ENCODE data around the gene POLR1H. TPM values are rescaled to one million over a fixed set of nuclear protein-coding genes. Genes with fewer than 3 reads are reported as not detected.
A peak's percentile ranks its signal among the peaks of the same experiment; 100 is the strongest.

Gene POLR1H
- total RNA-seq, 4 donors from 2014 or later, result 12.3 to 36.2 (median 21.6) TPM; not detected in 1

DNA sequence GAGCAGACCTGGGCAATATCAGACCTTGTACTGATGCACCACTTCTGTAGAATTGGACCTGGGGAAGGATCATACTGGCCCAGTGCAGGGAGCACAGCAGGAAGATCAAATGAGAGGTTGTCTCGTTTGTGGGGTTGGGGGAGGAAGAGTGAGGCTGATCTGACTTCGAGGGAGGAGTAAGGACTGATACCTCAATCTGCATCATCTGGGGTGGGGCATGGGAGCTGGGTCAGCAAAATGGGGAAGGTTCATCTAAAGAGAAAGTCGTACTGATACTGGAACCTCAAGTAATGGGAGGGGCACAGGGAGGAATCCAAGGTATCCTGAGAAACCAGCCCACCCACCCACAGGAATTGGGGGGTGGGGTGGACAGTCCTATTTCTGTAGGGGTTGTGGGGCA is 10.8 kb downstream of the POLR1H start:
- peaks cover 19 to 47% (median 35%) of the 10 kb centered on the region in 4 donors for H3K4me1 ChIP-seq
- H3K36me3 ChIP-seq, result peaks cover 0 to 11% (median 0%) of the 10 kb centered on the region in 4 donors
- in situ Hi-C loops (cut with MboI; ENCODE audit: low pct_ligation_motif_present in 1 of 4, low pct_unique_long_range_greater_than_20kb in 1 of 4, low sequenced_read_pairs in 3 of 4), result no loop called here
- DNase-seq, result no peak
- H3K9me3 ChIP-seq, result no peaks in the 10 kb centered on the region
- no peak overlapping the region for H3K27ac ChIP-seq
- no peak overlapping the region for H3K4me3 ChIP-seq
- intact Hi-C loops (cut with DNase I; ENCODE audit: low total_unique reads), result no loop called here
- peaks cover 65% of the 10 kb centered on the region for H3K27me3 ChIP-seq
- whole genome bisulfite sequencing, 2 donors (ENCODE audit: low coverage in 1 of 2), result 49 to 55% methylated on average over 3 of the region's 3 CpGs
- TF ChIP-seq POLR2AphosphoS5 (IDR thresholded peaks at IDR 0.05) (no peak), EP300 (IDR thresholded peaks at IDR 0.05; ENCODE audit: low read depth) (no peak)

DNA sequence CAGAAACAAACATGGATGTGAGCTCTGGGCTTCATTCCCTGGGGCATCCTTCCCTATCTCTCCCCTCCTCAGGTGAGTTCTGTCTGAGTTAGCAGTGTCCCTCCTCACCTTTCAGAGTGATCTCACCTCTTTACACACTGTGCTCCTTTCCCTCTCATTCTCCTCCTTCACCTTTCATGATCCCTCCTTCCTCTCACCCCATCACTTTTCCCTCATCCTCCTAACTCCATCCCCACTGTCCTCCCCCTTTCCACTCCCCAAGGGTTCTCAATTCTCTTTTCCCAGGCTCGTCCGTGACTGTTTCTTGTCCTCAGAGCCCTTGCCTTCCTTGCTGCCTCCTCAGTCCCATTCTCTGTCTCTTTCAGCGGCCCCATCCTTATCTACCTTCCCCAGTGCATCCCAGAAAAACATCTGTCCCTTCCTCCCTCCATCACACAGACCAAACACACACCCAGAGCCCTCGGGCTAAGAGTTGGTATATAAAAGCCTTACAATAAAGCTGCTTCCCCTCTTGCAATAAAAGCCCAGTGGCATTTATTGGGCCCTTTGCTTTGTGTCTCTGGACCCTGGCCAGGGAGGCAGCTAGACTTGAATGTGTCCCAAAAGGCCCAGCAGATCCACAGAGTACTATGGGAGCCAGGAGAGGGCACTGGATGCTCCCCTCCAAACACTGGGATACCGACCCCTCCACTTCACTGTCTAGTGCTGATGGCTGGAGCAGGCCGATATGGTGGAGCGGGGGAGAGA is 12.6 kb downstream of the POLR1H start:
- Histone ChIP-seq H3K36me3 (peaks cover 0 to 9% (median 0%) of the 10 kb centered on the region in 4 donors), H3K9me3 (no peaks in the 10 kb centered on the region), H3K4me1 (peaks cover 12 to 35% (median 29%) of the 10 kb centered on the region in 4 donors), H3K27ac (no peak overlapping the region), H3K27me3 (peaks cover 79% of the 10 kb centered on the region), H3K4me3 (peak overlapping the region in 1 of 4 donors; percentile 33)
- DNase-seq, result no peak
- 34 to 42% methylated on average over 2 to 7 of the region's 7 CpGs for WGBS, 2 donors (ENCODE audit: low coverage in 1 of 2)
- in situ Hi-C loops (cut with MboI; ENCODE audit: low pct_ligation_motif_present in 1 of 4, low pct_unique_long_range_greater_than_20kb in 1 of 4, low sequenced_read_pairs in 3 of 4), result no loop called here
- intact Hi-C loops (cut with DNase I; ENCODE audit: low total_unique reads), result no loop called here
- TF ChIP-seq POLR2A (IDR thresholded peaks at IDR 0.05), result no peak

DNA sequence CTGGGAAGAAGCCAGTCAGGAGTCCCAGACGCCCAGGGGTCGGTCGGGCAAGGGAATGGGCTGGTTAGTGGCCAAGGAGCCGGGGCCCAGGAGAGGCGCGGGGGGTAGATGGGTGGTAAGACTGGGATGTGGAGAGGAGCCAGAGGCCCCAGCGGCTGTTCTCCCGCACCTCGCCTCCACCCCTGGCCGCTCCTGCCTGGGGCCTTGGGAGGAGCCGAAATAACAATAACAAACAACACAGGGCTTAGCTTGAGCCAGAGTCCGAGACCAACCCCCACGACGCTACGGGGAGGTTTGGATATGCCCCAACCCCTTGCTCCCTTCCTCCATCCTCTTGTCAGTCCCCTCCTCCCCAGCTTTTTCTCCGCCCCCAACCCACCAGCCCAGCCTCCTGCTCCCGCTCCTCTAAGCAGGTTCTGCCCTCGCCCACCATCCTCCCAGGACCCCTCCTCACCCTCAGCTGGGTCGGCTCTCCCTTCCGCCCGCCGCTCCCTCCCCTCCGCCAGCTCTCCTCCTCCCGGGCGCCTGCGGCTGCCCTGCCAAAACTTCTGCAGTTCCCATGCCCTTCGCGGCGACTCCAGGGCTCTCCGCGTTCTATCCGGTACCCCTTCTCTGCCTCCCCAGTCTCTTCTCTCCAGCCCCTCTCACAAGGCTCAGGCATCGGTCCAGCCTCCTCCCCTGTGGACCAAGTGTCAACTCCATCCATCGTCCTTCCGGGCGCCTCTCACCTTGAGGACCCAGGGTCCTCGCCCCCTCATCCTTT is 13.4 kb downstream of the POLR1H start:
- intact Hi-C loops (cut with DNase I; ENCODE audit: low total_unique reads), result no loop called here
- no peak overlapping the region for H3K27ac ChIP-seq
- peaks cover 0 to under 1% (median 0%) of the 10 kb centered on the region in 4 donors for H3K36me3 ChIP-seq
- DNase-seq, result no peak
- peaks cover 12 to 35% (median 29%) of the 10 kb centered on the region in 4 donors for H3K4me1 ChIP-seq
- no peaks in the 10 kb centered on the region for H3K9me3 ChIP-seq
- WGBS, 2 donors (ENCODE audit: low coverage in 1 of 2), result 5 to 9% methylated on average over 21 to 37 of the region's 37 CpGs
- peaks cover 88% of the 10 kb centered on the region for H3K27me3 ChIP-seq
- in situ Hi-C loops (cut with MboI; ENCODE audit: low pct_ligation_motif_present in 1 of 4, low pct_unique_long_range_greater_than_20kb in 1 of 4, low sequenced_read_pairs in 3 of 4), result no loop called here
- no peak for TF ChIP-seq POLR2A (IDR thresholded peaks at IDR 0.05)
- TF ChIP-seq EP300 (IDR thresholded peaks at IDR 0.05; ENCODE audit: low read depth), result no peak
- TF ChIP-seq CTCF (IDR thresholded peaks at IDR 0.05), result no peak
- no peak for TF ChIP-seq POLR2AphosphoS5 (IDR thresholded peaks at IDR 0.05)
- peak overlapping the region in 2 of 4 donors; percentile 25 to 33 for H3K4me3 ChIP-seq

DNA sequence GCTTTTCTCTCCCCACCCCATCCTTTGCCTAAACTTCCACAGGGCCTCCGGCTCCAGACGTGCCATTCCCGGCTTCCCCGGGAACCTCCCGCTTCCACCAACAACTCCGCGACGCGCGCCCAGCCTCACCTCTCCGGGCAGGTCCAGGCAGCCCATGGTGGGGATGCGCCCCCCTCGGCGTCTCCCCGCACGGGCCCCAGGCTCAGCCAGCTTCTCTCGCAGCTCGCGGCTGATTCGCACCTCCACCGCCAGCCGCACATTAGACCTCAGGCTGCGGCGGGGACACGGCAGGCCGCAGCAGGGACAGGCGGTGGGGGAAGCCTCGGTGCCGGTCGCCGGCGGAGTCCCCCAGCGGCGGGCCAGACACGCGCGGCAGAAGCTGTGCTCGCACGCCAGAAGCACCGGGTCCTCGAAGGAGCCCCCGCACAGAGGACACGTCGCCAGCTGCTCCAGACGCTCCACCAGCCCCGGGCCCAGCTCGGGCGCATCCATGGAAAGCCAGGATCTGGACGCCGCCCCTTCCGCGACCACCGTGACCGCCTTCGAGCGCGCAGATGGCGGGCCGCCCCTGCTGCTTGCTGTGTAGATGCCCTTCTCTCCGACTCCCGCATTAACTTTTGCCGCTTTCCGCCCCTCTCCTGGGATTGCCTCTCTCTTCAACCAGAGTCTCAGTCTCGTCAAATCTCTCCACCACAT is 14.2 kb downstream of the POLR1H start, which contains the start of gene RNF39:
Gene RNF39 (minus strand): TSS at position 676 of the 696 bp plus-strand sequence. CDS start 184 bp downstream, at position 492.
- WGBS, 2 donors (ENCODE audit: low coverage in 1 of 2), result 3 to 10% methylated on average over 2 to 52 of the region's 64 CpGs
- Histone ChIP-seq H3K9me3 (no peaks in the 10 kb centered on the region), H3K27ac (no peak within 1 kb of the TSS), H3K4me3 (peak within 1 kb of the TSS in 2 of 4 donors; percentile 25 to 33), H3K27me3 (peaks cover 95% of the 10 kb centered on the region), H3K4me1 (peaks cover 12 to 35% (median 29%) of the 10 kb centered on the region in 4 donors), H3K36me3 (no peaks in the 10 kb centered on the region)
- in situ Hi-C loops (cut with MboI; ENCODE audit: low pct_ligation_motif_present in 1 of 4, low pct_unique_long_range_greater_than_20kb in 1 of 4, low sequenced_read_pairs in 3 of 4), result no loop called here
- DNase-seq, result no peak
- intact Hi-C loops (cut with DNase I; ENCODE audit: low total_unique reads), result no loop called here
- no peak for TF ChIP-seq EP300 (IDR thresholded peaks at IDR 0.05; ENCODE audit: low read depth)
- TF ChIP-seq CTCF (IDR thresholded peaks at IDR 0.05), result no peak
- TF ChIP-seq POLR2A (IDR thresholded peaks at IDR 0.05), result no peak
- no peak for TF ChIP-seq POLR2AphosphoS5 (IDR thresholded peaks at IDR 0.05)

Data from transverse colon (tissue), 4 donors.